ENCODE results near the gene WAS. TPM values are rescaled to one million over a fixed set of nuclear protein-coding genes. Genes with fewer than 3 reads are reported as not detected.

The WAS gene
- total RNA-seq, 4 donors from 2014 or later, result 1.8 to 2.7 (median 2.5) TPM

DNA sequence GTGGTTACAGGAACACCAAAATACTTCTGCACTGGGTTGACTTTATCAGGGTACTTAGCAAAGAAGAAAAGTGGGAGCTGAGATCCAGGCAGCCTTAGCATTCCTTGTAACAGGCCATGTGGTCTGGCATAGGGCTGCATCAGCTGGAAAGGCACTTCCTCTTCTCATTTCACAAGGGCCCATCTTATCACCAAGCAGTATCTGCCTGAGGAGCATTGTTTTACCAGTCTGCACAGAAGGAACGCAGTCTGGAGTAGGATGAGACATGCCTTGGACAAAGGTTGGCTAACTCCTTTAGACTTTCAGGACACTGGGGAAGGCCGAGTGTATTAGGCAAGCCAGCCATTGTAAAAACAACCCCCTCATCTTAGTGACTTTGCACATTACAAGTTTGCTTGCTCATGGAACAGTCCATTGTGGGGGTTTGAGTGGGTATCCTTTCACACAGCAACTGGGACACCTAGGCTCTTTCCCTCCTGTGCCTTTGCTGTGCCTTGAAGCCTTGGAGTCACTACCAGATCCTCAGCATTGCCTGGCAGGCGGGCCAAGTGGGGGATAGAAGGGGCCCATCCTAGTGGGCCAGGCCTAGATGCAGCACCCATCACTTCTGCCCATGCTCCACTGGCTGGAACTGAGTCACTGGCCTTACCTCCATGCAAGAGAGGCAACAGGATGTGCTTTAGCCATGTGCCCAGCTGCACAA is 17.5 kb downstream of the WAS start:
- DNase-seq, result no peak
- ATAC-seq, result no peak
- H3K27me3 ChIP-seq, result no peaks in the 10 kb centered on the region
- no peak overlapping the region for H3K4me3 ChIP-seq
- no peaks in the 10 kb centered on the region for H3K9me3 ChIP-seq
- peaks cover 0 to 6% of the 10 kb centered on the region in 2 donors for H3K36me3 ChIP-seq
- in situ Hi-C loops (cut with MboI; ENCODE audit: low sequenced_read_pairs in 4 of 4), result loop anchor here in 1 of 4 donors (10.0 kb wide), 1 partner anchor 64 kb away; the partner anchor contains the start of gene GLOD5
- intact Hi-C loops (cut with DNase I; ENCODE audit: low total_unique reads), result no loop called here
- no peaks in the 10 kb centered on the region for H3K4me1 ChIP-seq
- no peak overlapping the region for H3K27ac ChIP-seq
- TF ChIP-seq, protein P1, sequence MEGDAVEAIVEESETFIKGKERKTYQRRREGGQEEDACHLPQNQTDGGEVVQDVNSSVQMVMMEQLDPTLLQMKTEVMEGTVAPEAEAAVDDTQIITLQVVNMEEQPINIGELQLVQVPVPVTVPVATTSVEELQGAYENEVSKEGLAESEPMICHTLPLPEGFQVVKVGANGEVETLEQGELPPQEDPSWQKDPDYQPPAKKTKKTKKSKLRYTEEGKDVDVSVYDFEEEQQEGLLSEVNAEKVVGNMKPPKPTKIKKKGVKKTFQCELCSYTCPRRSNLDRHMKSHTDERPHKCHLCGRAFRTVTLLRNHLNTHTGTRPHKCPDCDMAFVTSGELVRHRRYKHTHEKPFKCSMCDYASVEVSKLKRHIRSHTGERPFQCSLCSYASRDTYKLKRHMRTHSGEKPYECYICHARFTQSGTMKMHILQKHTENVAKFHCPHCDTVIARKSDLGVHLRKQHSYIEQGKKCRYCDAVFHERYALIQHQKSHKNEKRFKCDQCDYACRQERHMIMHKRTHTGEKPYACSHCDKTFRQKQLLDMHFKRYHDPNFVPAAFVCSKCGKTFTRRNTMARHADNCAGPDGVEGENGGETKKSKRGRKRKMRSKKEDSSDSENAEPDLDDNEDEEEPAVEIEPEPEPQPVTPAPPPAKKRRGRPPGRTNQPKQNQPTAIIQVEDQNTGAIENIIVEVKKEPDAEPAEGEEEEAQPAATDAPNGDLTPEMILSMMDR (IDR thresholded peaks at IDR 0.05 in 4 of 5, conservative IDR thresholded peaks at IDR 0.05 in 1 of 5), result no peak
- TF ChIP-seq POLR2A (IDR thresholded peaks at IDR 0.05), result no peak

DNA sequence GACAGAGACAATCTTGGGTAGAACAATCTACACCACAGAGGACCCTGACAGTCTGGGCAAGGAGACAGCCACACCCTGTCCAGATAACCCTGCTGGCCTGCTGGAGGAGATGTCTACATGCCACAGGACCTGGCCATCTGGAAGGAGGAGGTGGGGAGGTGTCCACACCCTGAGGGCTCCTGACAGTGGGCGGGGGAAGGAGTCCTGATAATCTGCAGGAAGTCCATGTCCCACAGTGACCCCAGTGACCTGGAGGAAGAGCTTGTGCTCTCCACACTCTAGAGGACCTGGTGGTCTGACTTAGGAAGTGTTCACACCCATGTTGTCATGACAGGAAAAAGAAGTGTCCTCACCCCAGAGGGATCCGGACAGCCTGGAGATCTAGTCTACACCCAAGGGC is 18.4 kb downstream of the WAS start:
- intact Hi-C loops (cut with DNase I; ENCODE audit: low total_unique reads), result no loop called here
- H3K36me3 ChIP-seq, result peaks cover 0 to 6% of the 10 kb centered on the region in 2 donors
- no peak for DNase-seq

DNA sequence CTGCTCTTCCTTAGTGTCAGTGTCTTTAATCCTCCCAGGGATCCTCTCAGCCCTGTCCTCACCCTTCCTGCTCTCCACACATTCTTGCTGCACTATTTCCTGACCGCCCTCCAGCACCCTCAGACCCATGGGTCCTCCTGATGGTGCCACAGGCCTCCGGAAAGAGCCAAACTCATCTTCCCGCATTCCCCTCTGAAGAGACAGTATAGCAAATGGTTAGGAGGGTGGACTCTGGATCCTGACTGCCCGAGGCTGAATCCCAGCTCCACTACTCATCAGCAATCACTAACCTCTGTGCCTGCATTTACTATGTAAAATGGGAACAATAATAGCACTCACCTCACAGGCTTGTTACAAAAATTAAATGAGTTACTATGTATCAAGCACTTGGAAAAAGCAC is 19.1 kb downstream of the WAS start:
- H3K36me3 ChIP-seq, result peaks cover 0 to 6% of the 10 kb centered on the region in 2 donors
- intact Hi-C loops (cut with DNase I; ENCODE audit: low total_unique reads), result no loop called here

More for the DNA sequence above, 18.4 kb downstream of the WAS start:
- no peak for TF ChIP-seq POLR2A (IDR thresholded peaks at IDR 0.05)
- TF ChIP-seq, protein P1 (IDR thresholded peaks at IDR 0.05 in 4 of 5, conservative IDR thresholded peaks at IDR 0.05 in 1 of 5), result no peak
- in situ Hi-C loops (cut with MboI; ENCODE audit: low sequenced_read_pairs in 4 of 4), result loop anchor here in 1 of 4 donors (10.0 kb wide), 1 partner anchor 63 kb away; the partner anchor contains the start of gene GLOD5
- no peaks in the 10 kb centered on the region for H3K4me1 ChIP-seq
- H3K27me3 ChIP-seq, result no peaks in the 10 kb centered on the region
- H3K9me3 ChIP-seq, result no peaks in the 10 kb centered on the region
- H3K4me3 ChIP-seq, result no peak overlapping the region
- no peak overlapping the region for H3K27ac ChIP-seq
- no peak for ATAC-seq

DNA sequence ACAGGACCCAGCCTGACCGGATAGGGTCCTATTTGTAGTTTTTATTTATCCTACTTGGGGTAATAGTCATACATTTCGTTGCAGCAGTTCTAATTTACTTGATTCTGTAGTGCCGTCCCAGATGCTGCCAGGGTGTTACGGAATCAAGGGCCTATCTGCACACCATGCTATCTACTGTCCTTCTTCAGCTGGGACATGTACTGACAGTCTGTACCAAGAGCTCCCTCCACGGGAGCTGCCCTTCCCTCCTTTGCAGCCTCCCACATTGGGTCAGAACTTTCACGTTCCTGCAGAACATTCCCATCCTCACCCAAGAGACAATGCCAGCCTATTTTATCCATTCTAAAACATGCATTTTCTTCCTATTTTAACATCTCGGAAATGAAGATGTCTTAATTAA is 19.6 kb downstream of the WAS start:
- ATAC-seq (no peak), DNase-seq (no peak)
- no peaks in the 10 kb centered on the region for H3K9me3 ChIP-seq
- H3K27me3 ChIP-seq, result no peaks in the 10 kb centered on the region
- no peak overlapping the region for H3K27ac ChIP-seq
- H3K4me3 ChIP-seq, result no peak overlapping the region
- TF ChIP-seq POLR2A (IDR thresholded peaks at IDR 0.05), result no peak
- TF ChIP-seq, protein P1 (IDR thresholded peaks at IDR 0.05 in 4 of 5, conservative IDR thresholded peaks at IDR 0.05 in 1 of 5), result no peak
- intact Hi-C loops (cut with DNase I; ENCODE audit: low total_unique reads), result no loop called here
- in situ Hi-C loops (cut with MboI; ENCODE audit: low sequenced_read_pairs in 4 of 4), result loop anchor here in 1 of 4 donors (10.0 kb wide), 1 partner anchor 62 kb away; the partner anchor contains the start of gene GLOD5
- H3K4me1 ChIP-seq, result no peaks in the 10 kb centered on the region
- peaks cover 0 to 6% of the 10 kb centered on the region in 2 donors for H3K36me3 ChIP-seq

More for the DNA sequence above, 19.1 kb downstream of the WAS start:
- H3K9me3 ChIP-seq, result no peaks in the 10 kb centered on the region
- DNase-seq, result no peak
- no peak for ATAC-seq
- no peaks in the 10 kb centered on the region for H3K4me1 ChIP-seq
- in situ Hi-C loops (cut with MboI; ENCODE audit: low sequenced_read_pairs in 4 of 4), result loop anchor here in 1 of 4 donors (10.0 kb wide), 1 partner anchor 62 kb away; the partner anchor contains the start of gene GLOD5
- no peaks in the 10 kb centered on the region for H3K27me3 ChIP-seq
- no peak overlapping the region for H3K4me3 ChIP-seq
- no peak for TF ChIP-seq POLR2A (IDR thresholded peaks at IDR 0.05)
- TF ChIP-seq, protein P1 (IDR thresholded peaks at IDR 0.05 in 4 of 5, conservative IDR thresholded peaks at IDR 0.05 in 1 of 5), result no peak
- no peak overlapping the region for H3K27ac ChIP-seq
